Left lung (tissue), 10 donors: ENCODE results near the gene MINDY3. TPM values are rescaled to one million over a fixed set of nuclear protein-coding genes. Genes with fewer than 3 reads are reported as not detected.
"Not testable (repeated sequence)": the region's sequence is repeated elsewhere in the genome, so short reads cannot be mapped to it uniquely, and the experiment has no call there.

ENCODE experiments used
- ATAC-seq: fragments of 200-7000 bp; cut with Tn5 transposase; one replicate; pipeline ENCODE4 v1.9.1; 2020; ENCODE audit warnings: moderate library complexity
- DNase-seq, 4 donors: peaks; one replicate each; pipeline ENCODE4 v3.0.0-alpha.2; 2013 to 2020
- H3K27ac ChIP-seq, 2 donors: fragments of 200-600 bp; sonication (generic) in 1 of 2; one replicate each; pipeline versions ENCODE4 v1.5.0 to v1.8.0; 2020 to 2021
- H3K27me3 ChIP-seq, 2 donors: fragments of 200-600 bp; sonication (generic) in 1 of 2; one replicate each; pipeline versions ENCODE4 v1.5.0 to v1.8.0; 2020 to 2021
- H3K36me3 ChIP-seq, 2 donors: fragments of 200-600 bp; sonication (generic) in 1 of 2; one replicate each; pipeline versions ENCODE4 v1.5.0 to v1.8.0; 2020 to 2021
- H3K4me1 ChIP-seq, 2 donors: fragments of 200-600 bp; one replicate each; pipeline ENCODE4 v1.8.0; 2021
- H3K4me3 ChIP-seq, 2 donors: fragments of 200-600 bp; sonication (generic) in 1 of 2; one replicate each; pipeline versions ENCODE4 v1.5.0 to v1.8.0; 2020 to 2021; ENCODE audit warnings: mild to moderate bottlenecking in 1 of 2
- H3K9me3 ChIP-seq, 2 donors: fragments of 200-600 bp; sonication (generic) in 1 of 2; one replicate each; pipeline versions ENCODE4 v1.5.0 to v1.8.0; 2020 to 2021
- CTCF ChIP-seq, 2 donors: fragments of 200-600 bp; sonication (generic) in 1 of 2; IDR thresholded peaks; one replicate each; pipeline versions ENCODE4 v1.5.0 to v1.8.0; 2021; ENCODE audit warnings: antibody characterized with exemption in 2 of 2
- intact Hi-C, 2 donors: fragments of 100-400 bp; cut with DNase I; formaldehyde crosslinking; loops; one replicate each; pipeline versions ENCODE4 v1.11.2 to v1.14.2; 2022
- polyA plus RNA-seq, 6 donors: library from polyadenylated mRNA; unstranded; fragments of 120-200 nt; gene quantifications; one replicate each; pipeline ENCODE4 v1.2.1, GENCODE V29; 2013; ENCODE audit not compliant: insufficient read length in 6 of 6
- total RNA-seq, 2 donors: library from RNA; stranded (reverse); fragmentation: NEBNext Ultra II Directional; extraction: Animal tissue kit (Norgen Biotek cat#: 25700); gene quantifications; one replicate each; pipeline ENCODE4 v1.2.1, GENCODE V29; 2021
- donor health status: DM: no; HTN: yes; CAD: no.
- donor health status: DM: no; HTN: no; CAD: no.

MINDY3 gene
- total and polyA plus RNA-seq, 8 donors: 27.5 to 59.7 (median 43.5) TPM

- Histone ChIP-seq H3K4me3 (no peak overlapping the region), H3K36me3 (no peaks in the 10 kb centered on the region), H3K9me3 (no peaks in the 10 kb centered on the region), H3K27ac (no peak overlapping the region), H3K27me3 (peaks cover 0 to 39% of the 10 kb centered on the region in 2 donors), H3K4me1 (no peaks in the 10 kb centered on the region)
- TF ChIP-seq CTCF (IDR thresholded peaks at IDR 0.05): no peak
- DNase-seq: no peak
- no peak for ATAC-seq
- intact Hi-C loops: no loop called here
These were observed 17.7 kb upstream of the MINDY3 start for GRCh38 chr10:15877836-15878576.

GRCh38 chr10:15876274-15876673, 16.0 kb upstream of the MINDY3 start:
- H3K9me3 ChIP-seq, intact Hi-C loops, H3K4me3 ChIP-seq, H3K27ac ChIP-seq, H3K4me1 ChIP-seq, DNase-seq, ATAC-seq, H3K36me3 ChIP-seq: not testable (repeated sequence)
- peaks cover 10 to 44% of the 10 kb centered on the region in 2 donors for H3K27me3 ChIP-seq

GRCh38 chr10:15872645-15873044, 12.3 kb upstream of the MINDY3 start:
- H3K4me1 ChIP-seq, ATAC-seq, H3K4me3 ChIP-seq, intact Hi-C loops, DNase-seq, H3K9me3 ChIP-seq, H3K27ac ChIP-seq, H3K36me3 ChIP-seq: not testable (repeated sequence)
- H3K27me3 ChIP-seq: peaks cover 13 to 53% of the 10 kb centered on the region in 2 donors

- intact Hi-C loops: no loop called here
- no peak overlapping the region for H3K4me3 ChIP-seq
- peaks cover 13 to 59% of the 10 kb centered on the region in 2 donors for H3K27me3 ChIP-seq
- H3K36me3 ChIP-seq: no peaks in the 10 kb centered on the region
- no peaks in the 10 kb centered on the region for H3K9me3 ChIP-seq
- DNase-seq (no peak), ATAC-seq (no peak)
- no peaks in the 10 kb centered on the region for H3K4me1 ChIP-seq
- no peak overlapping the region for H3K27ac ChIP-seq
- TF ChIP-seq CTCF (IDR thresholded peaks at IDR 0.05): no peak
These were observed 11.5 kb upstream of the MINDY3 start for GRCh38 chr10:15871823-15872222.

- intact Hi-C loops: no loop called here
- no peak overlapping the region for H3K4me3 ChIP-seq
- TF ChIP-seq CTCF (IDR thresholded peaks at IDR 0.05): no peak
These were observed 9.6 kb upstream of the MINDY3 start for GRCh38 chr10:15869935-15870334.

GRCh38 chr10:15868006-15868405, 7.7 kb upstream of the MINDY3 start:
- Histone ChIP-seq H3K9me3 (no peaks in the 10 kb centered on the region), H3K4me1 (no peaks in the 10 kb centered on the region), H3K36me3 (no peaks in the 10 kb centered on the region), H3K27me3 (peaks cover 21 to 88% of the 10 kb centered on the region in 2 donors), H3K27ac (no peak overlapping the region), H3K4me3 (no peak overlapping the region)
- TF ChIP-seq CTCF (IDR thresholded peaks at IDR 0.05): no peak
- intact Hi-C loops: no loop called here
- ATAC-seq: no peak
- DNase-seq: no peak

More at GRCh38 chr10:15869935-15870334, 9.6 kb upstream of the MINDY3 start:
- no peaks in the 10 kb centered on the region for H3K36me3 ChIP-seq
- peaks cover 21 to 76% of the 10 kb centered on the region in 2 donors for H3K27me3 ChIP-seq
- H3K27ac ChIP-seq: no peak overlapping the region
- ATAC-seq: no peak
- no peaks in the 10 kb centered on the region for H3K9me3 ChIP-seq
- DNase-seq: no peak
- H3K4me1 ChIP-seq: no peaks in the 10 kb centered on the region
